Measurements from ENCODE around the gene KPNA5.

- TF ChIP-seq SPI1 (IDR thresholded peaks at IDR 0.05; ENCODE audit: low read depth, low read length) (no peak), POLR2A (IDR thresholded peaks at IDR 0.05; ENCODE audit: low read depth, low read length) (no peak), POLR2AphosphoS5 (IDR thresholded peaks at IDR 0.05; ENCODE audit: low read depth, low read length) (no peak), TAF1 (IDR thresholded peaks at IDR 0.05; ENCODE audit: low read depth, low read length) (no peak)
These were observed 14.4 kb downstream of the KPNA5 start for GRCh38 chr6:116695401-116695800.
